Neural crest cell (in vitro differentiated cells): ENCODE data around the gene SVIP. TPM values are rescaled to one million over a fixed set of nuclear protein-coding genes. Genes with fewer than 3 reads are reported as not detected.

Experiments
- DNase-seq: peaks from one replicate; pipeline ENCODE4 v3.0.0; 2021; ENCODE audit warnings: low read depth, mixed read lengths, low spot score
- H3K27ac Mint-ChIP-seq: one replicate; pipeline ENCODE4 v1.8.0; 2021; ENCODE audit warnings: mild to moderate bottlenecking, mixed read lengths; ENCODE audit not compliant: unreplicated experiment
- H3K27me3 Mint-ChIP-seq: 2 replicates; pipeline ENCODE4 v1.8.0; 2021; ENCODE audit warnings: low read depth, mild to moderate bottlenecking, mixed read lengths
- H3K36me3 Mint-ChIP-seq: 2 replicates; pipeline ENCODE4 v1.8.0; 2021; ENCODE audit warnings: low read depth, mild to moderate bottlenecking, mixed read lengths
- H3K4me1 Mint-ChIP-seq: 2 replicates; pipeline ENCODE4 v1.8.0; 2021; ENCODE audit warnings: mixed read lengths
- H3K4me3 Mint-ChIP-seq: one replicate; pipeline ENCODE4 v1.8.0; 2021; ENCODE audit warnings: mild to moderate bottlenecking, mixed read lengths
- H3K9me3 Mint-ChIP-seq: 2 replicates; pipeline ENCODE4 v1.8.0; 2021; ENCODE audit warnings: mixed read lengths
- CTCF ChIP-seq: fragments of 200-600 bp; sonication (generic); conservative IDR thresholded peaks from 2 replicates; pipeline ENCODE4 v1.5.0; 2021; ENCODE audit warnings: antibody characterized with exemption, mild to moderate bottlenecking
- long read RNA-seq: library from polyadenylated mRNA; unstranded; transcript quantifications from one replicate; pipeline ENCODE4 v2.0.0, GENCODE V29; 2020
- total RNA-seq: library from RNA; stranded (reverse); gene quantifications from 2 replicates; pipeline ENCODE4 v1.2.1, GENCODE V29; 2021

Gene SVIP
- total RNA-seq = 32.5 and 36.7 TPM in 2 replicates
- long read RNA-seq, full-length matches to known transcripts = 29 of 38 reads
- long read RNA-seq, partial matches to known transcripts = 2 of 38 reads
- long read RNA-seq, other reads (novel, unspliced or antisense) = 7 of 38 reads

- H3K9me3 Mint-ChIP-seq = no peaks in the 10 kb centered on the region
- peaks cover 8% of the 10 kb centered on the region for H3K36me3 Mint-ChIP-seq
- H3K27me3 Mint-ChIP-seq = no peaks in the 10 kb centered on the region
- peak within 1 kb of the TSS; percentile 96 for H3K27ac Mint-ChIP-seq
- H3K4me1 Mint-ChIP-seq = peaks cover 25% of the 10 kb centered on the region
- peak within 1 kb of the TSS; percentile 97 for H3K4me3 Mint-ChIP-seq
- peak; percentile 64 for TF ChIP-seq CTCF
- DNase-seq = peak; percentile 98
These were observed at the start of gene SVIP for GRCh38 chr11:22829231-22830081. SVIP (minus strand) TSS chr11:22829801; CDS start chr11:22829748, 53 bp downstream.

GRCh38 chr11:22878604-22879003 lies 49.0 kb upstream of the SVIP start:
- H3K4me3 Mint-ChIP-seq = no peak overlapping the region
- no peaks in the 10 kb centered on the region for H3K4me1 Mint-ChIP-seq
- H3K9me3 Mint-ChIP-seq = no peaks in the 10 kb centered on the region
- H3K27me3 Mint-ChIP-seq = peaks cover 10% of the 10 kb centered on the region
- no peak overlapping the region for H3K27ac Mint-ChIP-seq
- no peak for TF ChIP-seq CTCF
- H3K36me3 Mint-ChIP-seq = no peaks in the 10 kb centered on the region
- DNase-seq = no peak

- no peak overlapping the region for H3K27ac Mint-ChIP-seq
These were observed 48.4 kb upstream of the SVIP start for GRCh38 chr11:22878039-22878438.

GRCh38 chr11:22875869-22876473 lies 46.4 kb upstream of the SVIP start:
- peak; percentile 69 for DNase-seq
- no peaks in the 10 kb centered on the region for H3K9me3 Mint-ChIP-seq
- peak; percentile 92 for TF ChIP-seq CTCF
- peaks cover 14% of the 10 kb centered on the region for H3K27me3 Mint-ChIP-seq
- H3K36me3 Mint-ChIP-seq = no peaks in the 10 kb centered on the region
- H3K4me3 Mint-ChIP-seq = no peak overlapping the region
- H3K4me1 Mint-ChIP-seq = no peaks in the 10 kb centered on the region
- H3K27ac Mint-ChIP-seq = no peak overlapping the region

More at GRCh38 chr11:22878039-22878438, 48.4 kb upstream of the SVIP start:
- Mint-ChIP-seq H3K9me3 (no peaks in the 10 kb centered on the region), H3K4me3 (no peak overlapping the region), H3K4me1 (no peaks in the 10 kb centered on the region), H3K27me3 (peaks cover 14% of the 10 kb centered on the region), H3K36me3 (no peaks in the 10 kb centered on the region)
- TF ChIP-seq CTCF = no peak
- DNase-seq = no peak

- H3K36me3 Mint-ChIP-seq = no peaks in the 10 kb centered on the region
- no peak for TF ChIP-seq CTCF
- peaks cover 9% of the 10 kb centered on the region for H3K27me3 Mint-ChIP-seq
- H3K27ac Mint-ChIP-seq = no peak overlapping the region
- no peak for DNase-seq
- no peak overlapping the region for H3K4me3 Mint-ChIP-seq
- H3K4me1 Mint-ChIP-seq = no peaks in the 10 kb centered on the region
- no peaks in the 10 kb centered on the region for H3K9me3 Mint-ChIP-seq
These were observed 39.7 kb upstream of the SVIP start for GRCh38 chr11:22869325-22869724.
